CD4-positive, alpha-beta T cell (primary cell): ENCODE results near the gene TP53. TPM values are rescaled to one million over a fixed set of nuclear protein-coding genes. Genes with fewer than 3 reads are reported as not detected.

Experiments
- ATAC-seq: fragments of 200-7000 bp; cut with Tn5 transposase; one replicate; pipeline ENCODE4 v1.10.0; 2022; ENCODE audit warnings: mild to moderate bottlenecking; ENCODE audit not compliant: poor library complexity
- CTCF ChIA-PET: fragments of 350-600 bp; sonication (Branson Sonifier 250); formaldehyde crosslinking; loops from one replicate; lab custom pipeline; 2021; ENCODE audit warnings: antibody characterized with exemption, inconsistent platforms; lab: Charles Lee
- POLR2A ChIA-PET: fragments of 350-600 bp; sonication (Branson Sonifier 250); formaldehyde crosslinking; loops from one replicate; lab custom pipeline; 2021; ENCODE audit warnings: antibody characterized with exemption, inconsistent platforms; lab: Charles Lee
- DNase-seq, 14 experiments: peaks; one replicate each; pipeline ENCODE4 v3.0.0-alpha.2; 2013 to 2020; ENCODE audit warnings: mixed read lengths in 2 of 14
- H3K27ac ChIP-seq, 2 donors: one replicate each; pipeline versions ENCODE4 v1.5.1 to v1.7.0; 2013; ENCODE audit warnings: low read length in 2 of 2, low read depth in 1 of 2, mild to moderate bottlenecking in 1 of 2
- H3K27me3 ChIP-seq, 2 experiments: 1 replicate in 1 of 2; 2 replicates in 1 of 2; pipeline versions ENCODE4 v1.6.1 to v1.7.0; 2013; ENCODE audit warnings: low read length in 2 of 2, control low read depth in 1 of 2, mild to moderate bottlenecking in 1 of 2, moderate library complexity in 1 of 2; ENCODE audit not compliant: insufficient read depth in 2 of 2, control insufficient read depth in 1 of 2
- H3K36me3 ChIP-seq: one replicate; pipeline ENCODE4 v1.6.1; 2013; ENCODE audit warnings: low read length, control low read depth; ENCODE audit not compliant: insufficient read depth
- H3K4me1 ChIP-seq: one replicate; pipeline ENCODE4 v1.6.1; 2013; ENCODE audit warnings: low read length, control low read depth; ENCODE audit not compliant: insufficient read depth
- H3K4me3 ChIP-seq: one replicate; pipeline ENCODE4 v1.5.1; 2013; ENCODE audit warnings: mild to moderate bottlenecking, low read length, moderate library complexity
- H3K9me3 ChIP-seq, 2 experiments: 1 replicate in 1 of 2; 2 replicates in 1 of 2; pipeline versions ENCODE4 v1.6.1 to v1.7.0; 2013; ENCODE audit warnings: low read length in 2 of 2, mild to moderate bottlenecking in 2 of 2, control low read depth in 1 of 2, moderate library complexity in 1 of 2; ENCODE audit not compliant: control insufficient read depth in 1 of 2, insufficient read depth in 1 of 2
- H3K27ac Mint-ChIP-seq: one replicate; pipeline ENCODE4 v1.8.0; 2020; ENCODE audit warnings: mixed read lengths
- H3K27me3 Mint-ChIP-seq: one replicate; pipeline ENCODE4 v1.8.0; 2021; ENCODE audit warnings: mixed read lengths
- H3K36me3 Mint-ChIP-seq: one replicate; pipeline ENCODE4 v1.8.0; 2021; ENCODE audit warnings: low read depth, mixed read lengths
- H3K4me1 Mint-ChIP-seq: one replicate; pipeline ENCODE4 v1.8.0; 2021; ENCODE audit warnings: low read depth, mixed read lengths
- H3K4me3 Mint-ChIP-seq: one replicate; pipeline ENCODE4 v1.8.0; 2020; ENCODE audit warnings: mild to moderate bottlenecking, mixed read lengths
- H3K9me3 Mint-ChIP-seq: one replicate; pipeline ENCODE4 v1.8.0; 2020; ENCODE audit warnings: mixed read lengths
- CTCF ChIP-seq: fragments of 200-600 bp; IDR thresholded peaks from one replicate; pipeline ENCODE4 v1.8.0; 2022; ENCODE audit warnings: antibody characterized with exemption, mild to moderate bottlenecking
- intact Hi-C, 2 experiments: fragments of 100-400 bp; cut with DNase I in 1 of 2; cut with micrococcal nuclease in 1 of 2; formaldehyde crosslinking; loops; one replicate each; pipeline versions ENCODE4 v1.15.1 to v1.9.0; 2023 to 2025; cut with DNase I, micrococcal nuclease
- total RNA-seq, 174 experiments: library from RNA in 2 of 174; stranded (reverse) in 2 of 174; gene quantifications; one replicate each; pipeline ENCODE4 v1.2.3 and lab custom pipeline; 2021 to 2026

TP53 gene
- total RNA-seq, 2 experiments from 2014 or later, result 25.8 to 26.0 TPM

- no peak for TF ChIP-seq CTCF
- Histone ChIP-seq H3K27me3 (no peaks in the 10 kb centered on the region), H3K27ac (no peak overlapping the region), H3K4me1 (peaks cover 34% of the 10 kb centered on the region), H3K36me3 (no peaks in the 10 kb centered on the region), H3K9me3 (no peaks in the 10 kb centered on the region), H3K4me3 (peak overlapping the region; percentile 72)
- Mint-ChIP-seq H3K27me3 (peaks cover 7% of the 10 kb centered on the region), H3K4me3 (peak overlapping the region; percentile 99), H3K27ac (peak overlapping the region; percentile 52), H3K9me3 (no peaks in the 10 kb centered on the region), H3K4me1 (peaks cover 43% of the 10 kb centered on the region), H3K36me3 (peaks cover 42% of the 10 kb centered on the region)
- CTCF ChIA-PET, result interaction anchor here (1.1 to 3.7 kb wide), 9 partner anchors 38 to 353 kb away, joined by 3 to 29 read pairs (median 17); partner anchors contain the start of genes ATP1B2, FXR2, MPDU1 and SENP3
- ATAC-seq (no peak), DNase-seq (no peak)
- POLR2A ChIA-PET, result interaction anchor here (0.7 to 5.6 kb wide), 17 partner anchors 32 to 643 kb away, joined by 3 to 158 read pairs (median 25); partner anchors contain the start of genes ATP1B2, FXR2, KDM6B and MPDU1
- intact Hi-C loops, result loop anchor here (5.0 to 10.0 kb wide), 9 partner anchors 37 to 652 kb away; partner anchors contain the start of genes ATP1B2 (in 1 of the 2), GPS2 (in 1 of the 2), MPDU1 (in 1 of the 2) and SHBG (in 1 of the 2)
Observed at GRCh38 chr17:7688808-7689316, 1.6 kb upstream of the TP53 start.

GRCh38 chr17:7687908-7688807, 868 bp upstream of the TP53 start, which contains the start of gene WRAP53:
WRAP53 (plus strand) TSS chr17:7688477; CDS start chr17:7688649, 172 bp downstream.
- peak within 1 kb of the TSS; percentile 100 for H3K27ac Mint-ChIP-seq
- POLR2A ChIA-PET, result interaction anchor here (0.6 to 5.6 kb wide), 63 partner anchors 13 to 689 kb away, joined by 3 to 158 read pairs (median 8); partner anchors contain the start of genes ACAP1, ATP1B2, CD68 and CNTROB
- Histone ChIP-seq H3K9me3 (no peaks in the 10 kb centered on the region), H3K27me3 (no peaks in the 10 kb centered on the region), H3K4me1 (peaks cover 38% of the 10 kb centered on the region), H3K4me3 (peak within 1 kb of the TSS; percentile 72), H3K36me3 (no peaks in the 10 kb centered on the region), H3K27ac (peak within 1 kb of the TSS; percentile 96 to 98)
- DNase-seq (peak; percentile 93 to 98 (median 95)), ATAC-seq (peak; percentile 75)
- H3K4me1 Mint-ChIP-seq, result peaks cover 46% of the 10 kb centered on the region
- peak; percentile 100 for TF ChIP-seq CTCF
- H3K36me3 Mint-ChIP-seq, result peaks cover 38% of the 10 kb centered on the region
- peaks cover 7% of the 10 kb centered on the region for H3K27me3 Mint-ChIP-seq
- CTCF ChIA-PET, result interaction anchor here (0.6 to 4.2 kb wide), 37 partner anchors 9 to 689 kb away, joined by 3 to 29 read pairs (median 4); partner anchors contain the start of genes ATP1B2, CNTROB, FXR2 and MPDU1
- intact Hi-C loops, result loop anchor here (2.0 to 10.0 kb wide), 13 partner anchors 36 to 651 kb away; partner anchors contain the start of genes ATP1B2 (in 1 of the 2), ELP5 (in 1 of the 2), FXR2 (in 1 of the 2) and GPS2 (in 1 of the 2)
- H3K9me3 Mint-ChIP-seq, result no peaks in the 10 kb centered on the region
- peak within 1 kb of the TSS; percentile 99 for H3K4me3 Mint-ChIP-seq
